Keratinocyte (primary cell): ENCODE data around the gene SASH1. TPM values are rescaled to one million over a fixed set of nuclear protein-coding genes. Genes with fewer than 3 reads are reported as not detected.

Experiments used
- DNase-seq: peaks from one replicate; pipeline ENCODE4 v3.0.0-alpha.2; 2011; ENCODE audit warnings: low read depth, missing footprints, low spot score
- FAIRE-seq: peaks from 2 replicates; lab custom pipeline; 2011; peaks lifted over from hg19 to GRCh38; lab: Jason Lieb, UNC
- H2AFZ ChIP-seq: 2 replicates; pipeline ENCODE4 v1.6.0; 2012; ENCODE audit warnings: low read length, control low read depth, inconsistent platforms; ENCODE audit not compliant: control insufficient read depth
- H3K27ac ChIP-seq: 2 replicates; pipeline ENCODE4 v1.5.1; 2011; ENCODE audit warnings: low read length; ENCODE audit not compliant: control insufficient read depth, insufficient read depth
- H3K27me3 ChIP-seq: 3 replicates; pipeline ENCODE4 v1.6.0; 2011; ENCODE audit warnings: low read length; ENCODE audit not compliant: control insufficient read depth, insufficient read depth; ENCODE audit errors: extremely low read depth
- H3K36me3 ChIP-seq, 2 experiments: 2 replicates in 1 of 2; 3 replicates in 1 of 2; pipeline ENCODE4 v1.5.1; 2011; ENCODE audit warnings: low read length in 2 of 2, mild to moderate bottlenecking in 1 of 2; ENCODE audit not compliant: control insufficient read depth in 2 of 2, insufficient read depth in 2 of 2; ENCODE audit errors: extremely low read depth in 1 of 2
- H3K4me1 ChIP-seq: 3 replicates; pipeline ENCODE4 v1.5.1; 2011; ENCODE audit warnings: low read length; ENCODE audit not compliant: control insufficient read depth, insufficient read depth; ENCODE audit errors: extremely low read depth
- H3K4me2 ChIP-seq: 3 replicates; pipeline ENCODE4 v1.6.0; 2011; ENCODE audit warnings: low read depth, low read length; ENCODE audit not compliant: control insufficient read depth, insufficient read depth; ENCODE audit errors: extremely low read depth
- H3K4me3 ChIP-seq, 3 experiments: fragments of 200-600 bp in 1 of 3; sonication (generic) in 1 of 3; 2 replicates in 2 of 3; 3 replicates in 1 of 3; pipeline ENCODE4 v1.5.1; 2011 to 2016; ENCODE audit warnings: low read length in 3 of 3, mild to moderate bottlenecking in 3 of 3, control low read depth in 2 of 3, inconsistent platforms in 1 of 3, low read depth in 1 of 3, mixed read lengths in 1 of 3, mixed run types in 1 of 3, moderate library complexity in 1 of 3; ENCODE audit not compliant: control insufficient read depth in 2 of 3, insufficient read depth in 2 of 3; ENCODE audit errors: extremely low read depth in 1 of 3
- H3K79me2 ChIP-seq: 2 replicates; pipeline ENCODE4 v1.6.0; 2012; ENCODE audit warnings: low read length; ENCODE audit not compliant: control insufficient read depth, insufficient read depth
- H3K9ac ChIP-seq: 3 replicates; pipeline ENCODE4 v1.6.0; 2011; ENCODE audit warnings: low read length; ENCODE audit not compliant: control insufficient read depth, insufficient read depth; ENCODE audit errors: extremely low read depth
- H3K9me1 ChIP-seq: 3 replicates; pipeline ENCODE4 v1.6.0; 2011; ENCODE audit warnings: low read length; ENCODE audit not compliant: control insufficient read depth, insufficient read depth; ENCODE audit errors: extremely low read depth
- H3K9me3 ChIP-seq: 2 replicates; pipeline ENCODE4 v1.5.1; 2012; ENCODE audit warnings: low read depth, low read length; ENCODE audit not compliant: control insufficient read depth
- H4K20me1 ChIP-seq: 3 replicates; pipeline ENCODE4 v1.6.0; 2011; ENCODE audit warnings: low read length; ENCODE audit not compliant: control insufficient read depth, insufficient read depth; ENCODE audit errors: extremely low read depth
- CTCF ChIP-seq, 3 experiments: IDR thresholded peaks in 1 of 3; conservative IDR thresholded peaks in 1 of 3; optimal IDR thresholded peaks in 1 of 3; 2 replicates in 2 of 3; 3 replicates in 1 of 3; pipeline versions ENCODE3 to v1.5.1; 2011; ENCODE audit warnings: low read length in 3 of 3, mild to moderate bottlenecking in 3 of 3, moderate library complexity in 2 of 3, control low read depth in 1 of 3, inconsistent platforms in 1 of 3; ENCODE audit not compliant: insufficient read depth in 2 of 3; ENCODE audit errors: extremely low read depth in 1 of 3
- EZH2 ChIP-seq: IDR thresholded peaks from one replicate; pipeline ENCODE4 v1.6.1; 2012; ENCODE audit warnings: inconsistent platforms, mild to moderate bottlenecking, low read length, moderate library complexity
- dilution Hi-C: fragments of 300-500 bp; cut with MboI; formaldehyde crosslinking; loops from one replicate; pipeline ENCODE4 v1.7.0; 2020; ENCODE audit warnings: low sequenced_read_pairs; ENCODE audit not compliant: extremely low pct_ligation_motif_present
- polyA plus RNA-seq, 5 experiments: library from polyadenylated mRNA; depleted of rRNA in 3 of 5; stranded (reverse) in 3 of 5; stranded (forward) in 1 of 5; unstranded in 1 of 5; fragments of >200 nt; gene quantifications; 1 replicate in 1 of 5; 2 replicates in 3 of 5; 3 replicates in 1 of 5; pipeline versions ENCODE4 v1.2.1 to v1.2.3, GENCODE V29; 2011 to 2012; ENCODE audit warnings: missing spikeins in 2 of 5, low read depth in 1 of 5, low replicate concordance in 1 of 5

Gene SASH1
- polyA plus RNA-seq, 1 donor (not counting 4 experiments of a cell fraction or from before 2014, with no cell fraction given), result 4.4 TPM

- H2AFZ ChIP-seq, result no peak overlapping the region
- H3K4me2 ChIP-seq, result no peak overlapping the region
- H3K9me3 ChIP-seq, result no peaks in the 10 kb centered on the region
- H3K79me2 ChIP-seq, result no peaks in the 10 kb centered on the region
- H3K9ac ChIP-seq, result no peak overlapping the region
- dilution Hi-C loops, result no loop called here
- H3K4me3 ChIP-seq, result no peak overlapping the region
- H3K27ac ChIP-seq, result no peak overlapping the region
- no peaks in the 10 kb centered on the region for H3K4me1 ChIP-seq
- FAIRE-seq (no peak), DNase-seq (no peak)
- H3K27me3 ChIP-seq, result no peaks in the 10 kb centered on the region
- H3K9me1 ChIP-seq, result no peaks in the 10 kb centered on the region
- no peak for TF ChIP-seq EZH2
- no peak for TF ChIP-seq CTCF (optimal IDR thresholded peaks at IDR 0.05 in 1 of 3, IDR thresholded peaks at IDR 0.05 in 1 of 3, conservative IDR thresholded peaks at IDR 0.05 in 1 of 3; ENCODE audit: extremely low read depth in 1 of 3, insufficient read depth in 2 of 3, low read length in 3 of 3)
- no peaks in the 10 kb centered on the region for H4K20me1 ChIP-seq
- H3K36me3 ChIP-seq, result no peaks in the 10 kb centered on the region
Observed at GRCh38 chr6:148294059-148294458, 48.6 kb upstream of the SASH1 start.

GRCh38 chr6:148295261-148295887, 47.3 kb upstream of the SASH1 start:
- no peak overlapping the region for H3K4me2 ChIP-seq
- no peak overlapping the region for H3K9ac ChIP-seq
- H3K27ac ChIP-seq, result no peak overlapping the region
- TF ChIP-seq EZH2 (no peak), CTCF (optimal IDR thresholded peaks at IDR 0.05 in 1 of 3, IDR thresholded peaks at IDR 0.05 in 1 of 3, conservative IDR thresholded peaks at IDR 0.05 in 1 of 3; ENCODE audit: extremely low read depth in 1 of 3, insufficient read depth in 2 of 3, low read length in 3 of 3) (no peak)
- FAIRE-seq (no peak), DNase-seq (no peak)
- no peaks in the 10 kb centered on the region for H3K79me2 ChIP-seq
- dilution Hi-C loops, result no loop called here
- H3K9me3 ChIP-seq, result no peaks in the 10 kb centered on the region
- no peaks in the 10 kb centered on the region for H3K4me1 ChIP-seq
- H3K4me3 ChIP-seq, result no peak overlapping the region
- no peak overlapping the region for H2AFZ ChIP-seq
- no peaks in the 10 kb centered on the region for H4K20me1 ChIP-seq
- H3K9me1 ChIP-seq, result no peaks in the 10 kb centered on the region
- no peaks in the 10 kb centered on the region for H3K27me3 ChIP-seq
- H3K36me3 ChIP-seq, result no peaks in the 10 kb centered on the region
